Aorta (tissue), 5 donors: Measurements from ENCODE around the gene TRIM5. TPM values are rescaled to one million over a fixed set of nuclear protein-coding genes. Genes with fewer than 3 reads are reported as not detected.
"Not testable (repeated sequence)": the region's sequence is repeated elsewhere in the genome, so short reads cannot be mapped to it uniquely, and the experiment has no call there.

ENCODE experiments used
- ATAC-seq: fragments of 200-7000 bp; cut with Tn5 transposase; one replicate; pipeline ENCODE4 v1.9.1; 2022; ENCODE audit warnings: moderate library complexity; ENCODE audit not compliant: low FRiP score
- DNase-seq, 2 donors: peaks; one replicate each; pipeline ENCODE4 v3.0.0-alpha.2; 2020
- H3K27ac ChIP-seq, 2 donors: one replicate each; pipeline ENCODE4 v1.5.1; 2013; ENCODE audit warnings: low read length in 2 of 2, mild to moderate bottlenecking in 2 of 2, moderate library complexity in 2 of 2, control low read depth in 1 of 2, inconsistent platforms in 1 of 2, low read depth in 1 of 2
- H3K27me3 ChIP-seq, 2 donors: one replicate each; pipeline ENCODE4 v1.6.1; 2013; ENCODE audit warnings: control low read depth in 1 of 2, low read length in 1 of 2, mild to moderate bottlenecking in 1 of 2, moderate library complexity in 1 of 2; ENCODE audit not compliant: insufficient read depth in 2 of 2, control insufficient read depth in 1 of 2
- H3K36me3 ChIP-seq, 2 donors: one replicate each; pipeline ENCODE4 v1.6.1; 2013; ENCODE audit warnings: control low read depth in 1 of 2, low read length in 1 of 2, mild to moderate bottlenecking in 1 of 2; ENCODE audit not compliant: insufficient read depth in 2 of 2, control insufficient read depth in 1 of 2
- H3K4me1 ChIP-seq, 2 donors: one replicate each; pipeline ENCODE4 v1.6.1; 2013; ENCODE audit warnings: low read length in 2 of 2, control low read depth in 1 of 2, mild to moderate bottlenecking in 1 of 2, moderate library complexity in 1 of 2; ENCODE audit not compliant: insufficient read depth in 2 of 2, control insufficient read depth in 1 of 2
- H3K4me3 ChIP-seq, 2 donors: one replicate each; pipeline ENCODE4 v1.5.1; 2013; ENCODE audit warnings: low read length in 2 of 2, control low read depth in 1 of 2, mild to moderate bottlenecking in 1 of 2
- H3K9me3 ChIP-seq: one replicate; pipeline ENCODE4 v1.6.1; 2013; ENCODE audit warnings: mild to moderate bottlenecking, low read length; ENCODE audit not compliant: control insufficient read depth
- WGBS, 2 donors: extraction: QIAGEN DNeasy Blood & Tissue Kit; methylation state at CpG; one replicate each; pipeline ENCODE4 v1.1.7; 2013; 5-methylcytosine and 5-hydroxymethylcytosine counted together
- intact Hi-C, 2 donors: fragments of 100-400 bp; cut with DNase I; formaldehyde crosslinking; loops; one replicate each; pipeline versions ENCODE4 v1.14.2 to v1.15.0; 2022
- long read RNA-seq, 2 donors: library from polyadenylated mRNA; unstranded; transcript quantifications; one replicate each; pipeline ENCODE4 v2.0.0, GENCODE V29; 2020 to 2021
- polyA plus RNA-seq, 2 donors: library from polyadenylated mRNA; stranded (reverse); fragments of 200-250 nt; gene quantifications; one replicate each; pipeline ENCODE4 v1.2.3, GENCODE V29; 2013
- total RNA-seq, 2 donors: library from RNA; stranded (reverse); fragmentation: NEBNext Ultra II Directional; extraction: Animal tissue kit (Norgen Biotek cat#: 25700); gene quantifications; one replicate each; pipeline ENCODE4 v1.2.1, GENCODE V29; 2021
- donor health status: healthy with polysubstance abuse.
- donor health status: Bipolar disorder and iron deficiency.
- donor health status: DM: no; HTN: no; CAD: no.
- donor health status: DM: no; HTN: no; CAD: no.
- donor health status: DM: yes; HTN: yes; CAD: no.

TRIM5 gene
- 10 to 100 TPM; 38.8 to 42.0 TPM for total RNA-seq
- 10 to 100 TPM; 16.0 to 21.0 TPM for polyA plus RNA-seq
- long read RNA-seq, donor 1, transcript TRIM5-202 (8 exons, 2,991 nt): major isoform, 13 of 64 reads
- long read RNA-seq, donor 1, partial matches to known transcripts: 3 of 64 reads
- long read RNA-seq, donor 1, other reads (novel, unspliced or antisense): 48 of 64 reads
- long read RNA-seq, donor 2, partial matches to known transcripts: 1 of 40 reads
- long read RNA-seq, donor 2, other reads (novel, unspliced or antisense): 38 of 40 reads

DNA sequence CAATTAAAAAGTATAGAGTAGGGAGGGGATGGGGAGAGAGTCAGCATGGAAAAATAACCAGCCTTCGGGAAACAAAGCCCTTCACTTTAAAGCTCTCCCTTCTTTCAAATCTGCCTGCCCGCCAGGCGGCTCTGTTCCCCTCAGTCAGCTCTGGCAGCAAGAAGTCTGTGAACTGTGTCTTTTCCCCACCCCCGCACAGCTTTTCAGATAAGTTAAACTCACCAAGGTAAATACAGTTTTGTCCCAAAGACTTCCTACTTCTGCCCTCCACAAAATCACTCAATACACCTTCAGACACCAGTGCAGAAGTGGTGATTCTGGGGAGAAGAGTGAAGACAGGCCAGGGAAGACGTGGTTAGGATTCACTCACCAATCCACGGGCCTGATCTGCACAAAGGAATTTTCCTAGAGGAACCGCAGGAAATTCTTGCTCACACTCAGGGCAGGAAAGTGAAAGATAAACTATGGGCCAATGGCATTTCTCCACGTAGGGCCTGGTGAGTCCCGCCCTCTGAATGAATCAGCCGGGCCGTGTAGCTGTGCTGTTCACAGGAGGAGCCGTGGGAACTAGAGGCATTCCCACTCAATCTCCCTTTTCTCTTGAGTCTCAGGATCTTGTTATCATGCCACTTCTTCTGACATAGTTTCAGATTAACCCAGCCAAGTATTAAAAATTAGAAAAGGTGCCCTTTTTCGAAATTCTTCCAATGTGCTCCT, at the start of gene TRIM5:
TSS of gene TRIM5 (minus strand) at position 429 of the 717 bp plus-strand sequence. CDS start 4,897 bp downstream, outside the sequence.
- Histone ChIP-seq H3K9me3 (no peaks in the 10 kb centered on the region), H3K36me3 (peaks cover 0 to under 1% of the 10 kb centered on the region in 2 donors), H3K27ac (peak within 1 kb of the TSS; percentile 97 to 98), H3K4me3 (peak within 1 kb of the TSS; percentile 81 to 88), H3K27me3 (no peaks in the 10 kb centered on the region), H3K4me1 (no peaks in the 10 kb centered on the region)
- ATAC-seq (peak; percentile 97), DNase-seq (peak; percentile 90 to 92)
- intact Hi-C loops: loop anchor here (2.0 to 10.0 kb wide), 2 partner anchors 60 to 84 kb away; partner anchors contain the start of gene TRIM34 (in 1 of the 2)
- 0% methylated on average over 13 of the region's 13 CpGs for WGBS, 2 donors

DNA sequence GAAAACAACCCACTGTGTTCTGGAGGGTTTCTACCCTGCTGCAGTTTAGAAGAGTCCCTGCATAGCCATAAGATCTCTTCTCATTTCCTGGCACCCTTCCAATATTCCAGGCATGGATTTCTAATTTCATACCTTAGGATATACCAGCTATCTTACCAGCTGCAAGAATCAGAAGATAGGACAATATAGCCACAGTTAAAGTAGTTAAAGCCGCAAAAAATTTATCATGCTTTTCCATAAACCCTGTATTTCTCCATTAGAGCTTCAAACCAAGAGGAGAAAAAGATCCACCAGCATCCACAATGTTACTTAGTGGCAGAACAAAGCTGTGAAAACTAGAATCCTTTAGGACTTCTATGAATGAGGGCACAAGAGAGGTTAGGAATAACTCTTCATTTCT, 42.8 kb upstream of the TRIM5 start:
- WGBS, 2 donors: 94 to 100% methylated on average over 1 of the region's 1 CpG
- no peaks in the 10 kb centered on the region for H3K36me3 ChIP-seq
- DNase-seq: no peak
- no peak for ATAC-seq
- no peak overlapping the region for H3K27ac ChIP-seq
- intact Hi-C loops: no loop called here
- H3K27me3 ChIP-seq: no peaks in the 10 kb centered on the region
- H3K4me1 ChIP-seq: no peaks in the 10 kb centered on the region
- H3K9me3 ChIP-seq: no peaks in the 10 kb centered on the region
- H3K4me3 ChIP-seq: no peak overlapping the region

DNA sequence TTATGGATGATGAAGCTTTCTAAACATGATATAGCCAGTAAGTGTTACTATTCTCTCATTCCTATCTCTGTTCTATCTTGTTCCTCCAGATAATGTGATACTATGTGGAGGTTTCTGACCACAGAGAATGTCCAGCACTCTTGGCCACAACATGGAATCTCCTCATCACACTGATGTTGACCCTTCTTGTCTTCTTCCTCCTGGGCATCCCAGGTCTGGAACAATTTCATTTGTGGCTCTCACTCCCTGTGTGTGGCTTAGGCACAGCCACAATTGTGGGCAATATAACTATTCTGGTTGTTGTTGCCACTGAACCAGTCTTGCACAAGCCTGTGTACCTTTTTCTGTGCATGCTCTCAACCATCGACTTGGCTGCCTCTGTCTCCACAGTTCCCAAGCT, 41.5 kb upstream of the TRIM5 start:
- Histone ChIP-seq H3K27ac (no peak overlapping the region), H3K36me3 (no peaks in the 10 kb centered on the region), H3K4me1 (no peaks in the 10 kb centered on the region), H3K27me3 (no peaks in the 10 kb centered on the region), H3K4me3 (no peak overlapping the region), H3K9me3 (no peaks in the 10 kb centered on the region)
- no peak for ATAC-seq
- intact Hi-C loops: no loop called here
- WGBS, 2 donors: 90 to 100% methylated on average over 1 of the region's 1 CpG
- no peak for DNase-seq

DNA sequence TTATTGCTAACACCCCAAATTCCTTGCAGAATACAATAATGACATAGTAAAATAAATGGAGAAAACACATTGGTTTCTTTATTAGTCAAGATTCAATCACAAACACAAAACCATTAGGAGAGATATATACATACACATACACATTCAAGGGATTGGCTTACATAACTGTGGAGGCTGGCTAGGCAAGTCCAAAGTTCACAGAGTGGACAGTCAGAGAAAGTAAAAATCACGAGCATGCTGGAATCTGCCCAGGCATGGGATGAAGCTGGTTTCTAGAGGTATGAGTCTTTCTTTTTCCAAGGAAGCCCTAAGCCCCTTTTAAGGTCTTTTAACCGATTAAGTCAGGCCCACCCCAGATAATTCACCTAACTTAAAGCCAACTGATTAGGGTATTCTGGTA, 37.7 kb upstream of the TRIM5 start:
- ATAC-seq: no peak
- DNase-seq: no peak
- H3K27ac ChIP-seq: no peak overlapping the region
- intact Hi-C loops: no loop called here
- H3K4me3 ChIP-seq: no peak overlapping the region
- H3K4me1 ChIP-seq: no peaks in the 10 kb centered on the region
- no peaks in the 10 kb centered on the region for H3K27me3 ChIP-seq
- no peaks in the 10 kb centered on the region for H3K36me3 ChIP-seq
- 64 to 71% methylated on average over 2 of the region's 2 CpGs for WGBS, 2 donors
- peaks cover 4% of the 10 kb centered on the region for H3K9me3 ChIP-seq

- intact Hi-C loops: no loop called here
- ATAC-seq (no peak), DNase-seq (no peak)
- WGBS, 2 donors: 90 to 97% methylated on average over 3 of the region's 3 CpGs
- Histone ChIP-seq H3K27ac (no peak overlapping the region), H3K4me3 (no peak overlapping the region), H3K27me3 (no peaks in the 10 kb centered on the region), H3K4me1 (no peaks in the 10 kb centered on the region), H3K9me3 (peaks cover 4% of the 10 kb centered on the region), H3K36me3 (no peaks in the 10 kb centered on the region)
Observed at GRCh38 chr11:5719703-5720495, 35.0 kb upstream of the TRIM5 start.

- intact Hi-C loops, H3K27me3 ChIP-seq, H3K4me1 ChIP-seq, H3K36me3 ChIP-seq, H3K27ac ChIP-seq, H3K9me3 ChIP-seq, DNase-seq, ATAC-seq, H3K4me3 ChIP-seq: not testable (repeated sequence)
- 100% methylated on average over 1 of the region's 1 CpG for WGBS, 2 donors
Observed at GRCh38 chr11:5716518-5716917, 31.6 kb upstream of the TRIM5 start.

GRCh38 chr11:5713695-5714094, 28.8 kb upstream of the TRIM5 start:
- intact Hi-C loops: no loop called here
- WGBS, 2 donors: 46 to 52% methylated on average over 5 of the region's 5 CpGs
- Histone ChIP-seq H3K9me3 (no peaks in the 10 kb centered on the region), H3K36me3 (no peaks in the 10 kb centered on the region), H3K27ac (no peak overlapping the region), H3K4me3 (no peak overlapping the region), H3K27me3 (no peaks in the 10 kb centered on the region), H3K4me1 (no peaks in the 10 kb centered on the region)
- DNase-seq: no peak
- ATAC-seq: no peak

- Histone ChIP-seq H3K4me1 (no peaks in the 10 kb centered on the region), H3K9me3 (no peaks in the 10 kb centered on the region), H3K4me3 (no peak overlapping the region), H3K27ac (no peak overlapping the region), H3K36me3 (peaks cover 2% of the 10 kb centered on the region in 2 donors), H3K27me3 (no peaks in the 10 kb centered on the region)
- intact Hi-C loops: no loop called here
- WGBS, 2 donors: 81 to 83% methylated on average over 1 of the region's 1 CpG
- ATAC-seq (no peak), DNase-seq (no peak)
Observed at GRCh38 chr11:5712507-5712906, 27.6 kb upstream of the TRIM5 start.
